Activated gamma-delta T cell treated with anti-CD3 and anti-CD28 coated beads, Interleukin-2, amount 50 U/mL, for 16 hours (primary cell): ENCODE measurements around the gene WFIKKN2.
"Not testable (repeated sequence)": the region's sequence is repeated elsewhere in the genome, so short reads cannot be mapped to it uniquely, and the experiment has no call there.

ENCODE experiments used
- DNase-seq: peaks from one replicate; pipeline ENCODE4 v3.0.0-alpha.2; 2020; ENCODE audit warnings: low read depth

WFIKKN2 gene

DNA sequence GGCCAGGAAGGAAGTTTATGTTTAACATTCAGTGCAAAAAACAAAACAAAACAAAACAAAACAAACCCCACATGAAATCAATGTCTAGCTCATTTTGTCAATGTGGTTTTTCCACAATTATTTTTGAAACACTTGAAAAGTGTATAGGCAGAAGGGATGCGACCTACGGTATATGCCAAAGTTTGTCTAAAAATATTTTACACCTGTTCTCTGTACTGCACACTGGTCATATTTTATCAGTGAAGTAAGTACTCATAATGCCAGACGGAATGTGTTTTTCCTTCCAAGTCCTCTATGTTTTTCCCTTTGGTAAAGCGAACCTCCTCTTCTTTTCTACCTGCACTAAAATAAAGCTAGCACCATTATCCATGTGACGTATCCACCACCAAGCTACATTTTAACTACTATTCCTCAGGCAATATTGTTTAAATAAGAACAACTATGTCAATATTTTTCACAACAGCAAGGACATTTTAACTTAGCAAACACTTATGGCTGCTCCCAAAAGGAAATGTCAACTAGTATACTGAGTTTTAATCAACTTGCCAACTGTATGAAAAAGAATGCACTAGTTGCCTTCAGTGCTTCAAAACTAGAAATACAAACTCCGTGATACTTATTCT, 20.4 kb downstream of the WFIKKN2 start:
- no peak for DNase-seq

DNA sequence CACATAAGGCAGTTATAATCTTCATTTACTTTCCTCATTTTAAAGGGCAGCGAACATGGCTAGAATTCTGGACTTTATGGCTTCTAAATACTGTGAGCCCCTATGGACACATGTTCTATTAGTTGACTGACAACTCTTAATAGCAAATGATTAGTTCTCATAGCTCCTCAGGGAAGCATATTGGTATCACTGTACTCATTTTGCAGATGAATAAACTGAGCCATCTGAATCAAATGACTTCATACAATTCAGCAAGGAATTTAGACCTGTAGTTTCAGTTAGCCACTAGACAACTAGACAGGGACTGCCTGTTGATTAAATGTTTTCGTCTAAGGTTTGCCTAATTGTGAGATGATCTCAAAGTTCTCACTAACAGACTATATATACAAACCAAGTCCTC, 21.0 kb downstream of the WFIKKN2 start:
- no peak for DNase-seq

DNA sequence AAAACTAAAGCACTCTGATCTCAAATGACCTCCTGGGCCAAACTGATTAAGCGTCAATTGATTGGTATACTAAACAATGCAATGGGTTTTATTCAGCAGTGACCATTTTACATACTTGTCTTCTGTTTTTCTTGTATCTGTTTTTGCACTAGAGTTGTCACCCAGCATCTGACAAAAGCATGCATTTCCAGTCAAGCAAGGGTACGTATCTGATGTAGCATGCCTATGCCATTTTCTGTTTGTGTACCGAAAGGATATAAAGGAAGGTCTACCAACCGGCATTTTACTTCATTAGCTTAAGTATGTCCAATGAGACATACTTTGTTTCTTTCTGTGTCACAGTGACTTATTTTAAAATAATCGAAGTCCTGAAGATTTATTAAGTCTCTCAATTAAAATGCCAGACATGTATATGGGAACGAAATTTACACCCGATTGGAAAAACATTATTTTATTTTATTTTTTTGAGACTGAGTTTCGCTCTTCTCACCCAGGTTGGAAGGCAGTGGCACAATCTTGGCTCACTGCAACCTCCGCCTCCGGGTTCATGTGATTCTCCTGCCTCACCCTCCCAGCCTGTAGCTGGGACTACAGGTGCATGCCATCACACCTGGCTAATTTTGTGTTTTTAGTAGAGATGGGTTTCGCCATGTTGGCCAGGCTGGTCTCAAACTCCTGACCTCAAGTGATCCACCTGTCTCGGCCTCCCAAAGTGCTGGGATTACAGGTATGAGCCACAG, 23.3 kb downstream of the WFIKKN2 start:
- no peak for DNase-seq

DNA sequence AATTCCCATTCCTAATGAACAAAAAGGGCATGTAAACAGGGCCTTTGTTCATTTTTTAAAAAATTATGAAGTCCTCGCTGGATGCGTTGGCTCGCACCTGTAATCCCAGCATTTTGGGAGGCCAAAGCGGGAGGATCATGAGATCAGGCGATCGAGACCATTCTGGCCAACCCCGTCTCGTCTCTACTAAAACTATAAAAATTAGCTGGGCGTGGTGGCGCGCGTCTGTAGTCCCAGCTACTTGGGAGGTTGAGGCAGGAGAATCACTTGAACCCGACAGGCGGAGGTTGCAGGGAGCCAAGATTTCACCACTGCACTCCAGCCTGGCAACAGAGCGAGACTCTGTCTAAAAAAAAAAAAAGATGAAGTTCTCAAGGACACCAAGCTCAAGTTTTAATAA, 24.3 kb downstream of the WFIKKN2 start:
- not testable (repeated sequence) for DNase-seq

DNA sequence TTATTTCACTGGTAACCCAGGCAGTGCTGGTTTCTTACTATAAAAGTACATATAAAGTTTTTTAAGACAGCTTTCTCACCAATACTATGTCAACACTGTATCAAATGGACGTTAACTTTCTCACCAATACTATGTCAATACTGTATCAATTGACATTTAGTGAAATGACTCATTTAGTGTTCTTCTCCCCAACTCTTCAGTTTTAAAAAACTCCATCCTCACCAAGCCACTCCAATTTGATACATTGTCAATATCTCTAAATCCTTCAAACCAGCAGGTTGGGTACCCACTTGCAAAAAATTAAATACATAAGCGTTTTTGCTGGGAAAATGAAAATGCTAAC, 25.9 kb downstream of the WFIKKN2 start:
- DNase-seq: no peak

DNA sequence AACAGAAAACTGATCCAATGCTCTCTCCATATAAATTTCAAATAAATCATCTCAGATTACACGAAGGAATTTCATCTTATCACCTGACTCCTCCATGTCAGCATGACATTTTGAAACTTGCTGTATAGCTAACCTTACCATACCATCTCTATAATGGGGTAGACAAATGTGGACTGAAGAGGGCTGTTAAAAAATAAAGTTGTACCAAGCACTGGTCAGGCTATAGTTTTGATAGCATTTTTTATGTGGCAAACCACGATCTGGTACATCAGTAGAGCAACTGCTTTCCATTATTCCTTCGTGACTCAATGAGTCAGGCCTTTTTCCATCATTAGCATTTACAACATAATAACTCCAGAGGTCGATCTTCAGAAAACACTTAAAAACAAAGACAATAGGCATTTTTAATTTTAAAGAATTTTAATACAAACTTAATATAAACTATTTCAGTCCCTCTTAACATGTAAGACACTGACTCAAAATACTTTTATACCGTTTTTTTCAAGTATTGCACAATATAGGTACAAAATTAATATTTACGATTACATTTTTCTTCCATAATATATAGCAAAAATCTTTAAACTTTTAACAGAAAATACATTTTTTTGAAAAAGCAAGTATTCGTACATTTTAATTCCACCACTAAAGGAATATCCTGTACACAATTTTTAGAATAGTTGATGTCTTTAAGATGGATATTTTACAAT, 26.6 kb downstream of the WFIKKN2 start:
- no peak for DNase-seq

DNA sequence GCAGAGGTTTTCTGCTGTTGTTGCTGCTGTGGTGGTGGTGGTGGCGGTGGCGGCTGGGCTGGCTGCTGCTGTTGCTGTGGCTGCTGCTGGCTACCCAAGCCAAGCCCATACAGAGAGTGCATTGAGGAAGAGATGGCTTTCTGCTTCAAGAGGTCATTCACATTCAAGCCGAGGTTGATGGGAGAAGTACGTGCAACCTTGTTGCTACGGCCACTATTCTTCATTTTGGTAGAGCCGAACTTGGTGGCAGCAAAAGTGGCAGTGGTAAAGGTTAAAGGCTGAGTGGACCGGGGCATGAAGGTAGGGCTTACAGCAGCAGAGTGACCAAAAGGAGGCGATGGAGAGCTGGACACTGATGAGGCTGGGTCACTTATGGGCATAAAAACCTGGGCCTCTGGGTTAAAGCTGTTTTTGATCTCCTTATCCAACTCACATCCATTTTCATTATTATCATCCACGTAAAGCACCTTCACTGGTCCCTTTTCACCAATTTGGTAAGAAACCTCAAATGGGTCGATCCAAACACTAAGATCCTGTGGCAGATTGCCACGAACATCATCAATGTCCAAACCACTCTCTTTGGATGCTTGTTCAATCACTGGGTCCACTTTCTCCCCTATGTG, 27.9 kb downstream of the WFIKKN2 start:
- DNase-seq: no peak

DNA sequence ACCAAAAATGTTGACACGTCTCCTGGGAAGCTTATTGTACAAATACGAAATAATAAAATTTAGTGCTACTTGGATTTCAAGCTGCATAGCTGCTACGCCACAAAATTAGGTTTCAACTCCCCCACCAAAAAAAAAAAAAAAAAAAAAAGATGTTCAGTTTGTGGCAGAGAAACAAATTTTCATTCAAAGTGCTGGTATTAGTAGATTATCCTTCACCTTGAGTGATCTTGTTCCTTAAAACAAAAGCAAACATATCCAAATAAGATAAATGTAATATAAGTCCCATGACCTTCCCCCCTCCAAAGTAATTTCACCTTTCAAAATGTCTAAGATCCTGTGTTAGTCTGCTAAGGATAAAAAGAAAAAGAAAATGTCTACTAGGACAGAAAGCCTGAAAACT, 28.5 kb downstream of the WFIKKN2 start:
- no peak for DNase-seq

DNA sequence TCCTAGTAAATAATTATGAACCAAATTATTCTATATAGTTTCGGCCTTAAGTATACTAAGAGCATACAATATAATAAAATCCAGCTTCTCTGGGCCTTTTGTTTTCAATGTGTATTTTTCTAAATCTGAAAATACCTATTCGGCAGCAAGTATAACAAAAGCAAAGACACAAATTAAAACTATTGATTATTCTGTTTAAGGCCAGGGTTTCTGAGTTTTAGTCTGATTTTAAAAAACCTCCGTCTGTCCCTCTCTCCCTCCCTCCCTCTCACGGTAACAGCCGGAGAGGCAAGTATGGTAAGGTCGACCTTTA, 29.3 kb downstream of the WFIKKN2 start:
- no peak for DNase-seq

DNA sequence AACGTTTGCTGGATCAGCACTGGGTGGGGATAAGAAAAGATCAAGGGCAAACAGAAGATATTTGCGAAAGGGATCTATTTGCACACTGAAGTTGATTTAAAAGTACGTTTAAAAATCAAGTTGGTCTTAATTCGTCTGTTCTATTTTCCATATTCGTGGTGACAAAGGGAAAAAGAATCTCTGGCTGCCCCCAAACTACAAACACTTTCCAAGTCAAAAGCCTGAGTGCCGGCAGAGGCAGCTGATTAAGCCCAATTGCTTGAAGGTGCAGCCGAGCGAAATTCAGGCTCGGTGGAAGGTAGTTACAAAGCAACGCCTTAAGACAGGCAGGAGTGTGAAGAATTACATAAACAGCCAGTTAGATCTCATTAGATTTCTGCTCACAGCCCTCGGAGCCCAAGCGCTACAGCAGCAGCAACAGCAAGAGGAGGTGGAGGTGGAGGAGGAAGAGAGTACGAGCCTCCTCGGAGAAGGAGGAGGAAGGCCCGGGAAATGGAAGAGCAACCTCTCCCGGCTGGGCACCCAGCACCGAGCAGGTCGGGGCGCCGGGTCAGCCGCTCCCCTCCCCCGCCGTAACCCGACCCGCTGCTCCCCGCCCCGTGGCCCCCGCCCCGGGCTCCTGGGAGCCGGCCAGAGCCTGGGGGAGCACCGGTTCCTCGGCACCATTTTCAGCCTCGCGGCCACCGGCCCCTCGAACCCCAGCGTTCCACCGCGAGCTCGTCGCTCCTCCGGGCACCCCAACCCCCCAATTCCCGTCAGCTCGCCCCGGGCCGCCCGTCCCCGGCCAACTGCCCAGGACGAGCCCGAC, 29.9 kb downstream of the WFIKKN2 start:
- no peak for DNase-seq

DNA sequence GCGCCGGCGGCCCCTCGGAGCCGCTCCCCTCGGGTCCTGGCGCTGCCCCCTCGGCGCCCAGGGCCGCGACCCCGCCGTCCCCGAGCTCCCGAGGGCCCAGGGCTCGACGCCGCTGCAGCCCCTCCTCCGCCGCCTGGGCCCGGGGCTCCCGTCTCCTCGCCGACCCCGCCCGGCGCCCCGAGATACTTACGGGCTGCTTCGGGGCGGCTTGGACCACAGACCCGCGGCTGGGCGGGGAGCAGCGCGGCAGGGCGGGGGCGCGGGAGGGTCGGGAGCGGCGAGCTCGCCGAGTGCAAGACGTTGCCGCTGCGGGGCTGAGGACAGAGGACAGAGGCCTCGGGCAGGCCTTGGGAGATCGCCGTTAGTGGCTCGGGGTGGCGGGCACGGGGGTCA, 30.5 kb downstream of the WFIKKN2 start:
- no peak for DNase-seq

DNA sequence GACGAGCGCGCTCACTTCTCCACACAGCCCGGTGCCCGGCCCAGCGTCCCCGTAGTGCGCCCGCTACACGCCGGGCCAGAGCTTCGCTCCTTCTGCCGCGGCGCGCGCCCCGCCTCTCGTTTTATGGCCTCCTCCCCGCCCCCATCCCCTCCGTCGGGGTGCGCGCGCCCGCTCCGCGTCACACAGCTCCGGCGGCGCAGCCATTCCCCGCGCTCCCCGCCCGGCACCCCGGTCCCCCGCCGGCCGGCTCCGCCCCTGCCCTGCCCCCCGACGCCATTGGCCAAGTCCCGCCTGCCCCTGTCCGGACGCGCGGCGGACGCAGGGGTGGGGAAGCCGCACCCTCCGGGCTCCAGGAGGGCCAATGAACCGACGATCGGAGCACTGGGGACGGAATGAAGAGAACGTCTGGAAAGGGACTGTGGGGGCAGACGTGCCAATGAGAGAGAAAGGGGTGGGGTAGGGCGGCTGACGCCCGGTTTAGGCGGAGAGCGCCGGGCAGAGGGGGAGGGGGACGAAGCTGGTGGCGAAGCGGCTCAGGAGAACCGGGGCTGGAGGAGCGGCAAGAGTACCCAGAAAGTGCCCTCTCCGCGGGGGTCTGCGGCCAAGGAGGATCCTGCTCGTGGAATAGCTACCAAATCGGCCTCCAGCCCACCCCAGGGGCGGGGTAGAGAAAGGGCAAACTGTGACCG, 31.0 kb downstream of the WFIKKN2 start, which contains the start of gene TOB1:
Gene TOB1, minus strand, starts transcription at position 94 of the 689 bp plus-strand sequence. CDS start 2,337 bp downstream, outside the sequence.
- DNase-seq: peak; percentile 95

DNA sequence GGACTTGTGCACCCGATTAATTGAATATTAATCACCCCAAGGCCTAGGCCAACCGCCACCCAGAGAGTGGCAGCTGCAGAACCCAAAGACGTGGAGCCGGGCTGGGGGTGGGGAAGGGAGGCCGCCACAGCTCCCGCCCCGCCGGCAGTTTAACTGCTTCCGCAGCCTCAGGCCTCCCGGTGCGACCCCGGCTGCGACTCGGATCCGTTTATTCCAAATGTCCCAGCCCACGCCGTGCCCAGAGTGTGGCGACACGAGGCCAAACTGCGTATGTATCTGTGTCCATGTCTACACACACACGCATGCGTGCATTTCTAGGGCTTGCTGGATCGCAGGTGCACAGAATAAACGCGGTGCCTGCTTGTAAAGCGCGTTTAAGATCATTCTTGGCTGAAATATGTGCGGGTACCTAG, 31.6 kb downstream of the WFIKKN2 start:
- DNase-seq: peak; percentile 34

DNA sequence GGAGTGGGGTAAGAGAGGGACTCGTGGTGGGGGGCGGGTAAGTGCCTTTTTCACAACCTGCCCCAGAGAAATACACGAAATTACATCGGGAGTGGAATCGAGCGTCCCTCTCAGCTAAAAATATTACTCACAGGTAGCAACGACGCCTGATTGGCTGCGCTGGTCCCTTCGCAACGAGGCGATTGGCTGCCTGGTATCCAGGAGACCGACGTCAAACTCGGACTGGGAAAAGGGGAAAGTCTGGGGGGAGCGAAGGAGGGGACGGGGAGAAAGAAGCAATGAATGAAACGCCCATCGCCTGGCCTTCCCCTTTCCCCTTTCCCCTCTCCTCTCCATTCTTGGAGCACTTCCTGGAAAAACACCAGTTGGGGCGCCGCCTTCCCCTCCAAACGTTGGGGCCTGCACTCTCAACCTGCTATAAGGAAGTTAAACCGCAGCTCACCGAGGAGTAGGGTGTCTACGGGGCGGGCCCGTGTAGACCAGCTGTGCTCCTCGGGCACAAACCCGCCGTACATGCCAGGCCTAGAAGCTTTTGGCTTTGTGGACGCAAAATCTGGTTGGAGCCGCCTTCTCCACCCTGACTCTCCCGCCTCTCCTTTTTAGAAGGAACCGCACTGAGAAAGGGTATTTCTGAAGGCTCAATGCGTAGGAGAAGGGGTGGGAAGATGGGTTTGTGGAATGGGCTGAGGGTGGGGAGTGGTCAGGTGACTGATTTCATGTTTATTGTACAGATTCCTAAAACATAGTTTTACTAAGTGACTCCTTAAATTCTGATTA, 32.2 kb downstream of the WFIKKN2 start:
- peak; percentile 65 for DNase-seq

DNA sequence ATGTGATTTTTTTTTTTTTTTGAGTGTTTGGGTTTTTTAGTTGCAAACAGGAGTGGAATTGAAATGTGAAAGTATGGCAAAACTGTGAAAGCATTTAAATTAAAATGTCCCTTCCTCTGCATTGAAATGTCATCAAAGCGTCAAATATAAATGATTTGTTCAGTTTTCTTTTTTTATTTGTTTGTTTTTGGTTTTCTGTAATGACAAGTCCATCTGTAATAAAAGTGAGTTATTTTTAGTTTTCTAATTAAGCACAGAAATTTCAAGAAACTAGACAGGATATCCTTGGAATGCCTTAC, 32.7 kb downstream of the WFIKKN2 start:
- no peak for DNase-seq

DNA sequence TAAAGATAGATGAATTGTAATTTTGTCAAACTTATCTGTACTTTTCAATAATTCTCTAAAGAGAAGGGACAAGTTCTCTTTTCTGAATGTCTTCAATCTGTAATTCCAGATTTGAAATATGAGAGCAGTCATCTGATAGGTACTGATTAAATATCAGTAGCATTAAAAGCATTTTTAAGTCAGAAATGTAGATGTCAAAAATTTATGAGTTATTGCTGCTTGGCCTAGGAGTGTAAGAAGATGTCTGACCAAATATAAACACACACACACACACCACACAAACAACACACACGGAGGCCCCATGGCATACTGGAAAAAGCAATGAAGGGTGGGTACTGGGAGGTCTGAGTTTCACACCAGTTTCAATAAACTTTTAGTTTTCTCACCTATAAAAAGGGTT, 33.2 kb downstream of the WFIKKN2 start:
- no peak for DNase-seq

DNA sequence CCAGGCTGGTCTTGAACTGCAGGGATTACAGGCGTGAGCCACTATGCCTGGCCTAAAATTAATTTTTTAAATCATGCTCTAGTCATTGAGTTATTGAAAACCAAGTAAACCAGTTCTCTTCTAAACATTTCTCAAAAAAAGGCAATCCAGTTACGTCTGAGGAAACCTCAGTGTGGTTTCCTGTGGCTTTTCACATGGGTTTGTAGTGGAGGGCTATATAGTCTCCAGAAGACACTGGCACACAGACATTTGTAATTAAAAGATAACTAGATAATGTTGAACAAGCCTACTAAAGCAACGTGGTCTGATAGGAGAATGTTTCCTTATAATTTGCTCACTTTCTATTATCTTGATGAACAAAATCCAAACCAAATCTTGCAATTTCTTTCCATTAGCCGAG, 36.0 kb downstream of the WFIKKN2 start:
- DNase-seq: no peak

DNA sequence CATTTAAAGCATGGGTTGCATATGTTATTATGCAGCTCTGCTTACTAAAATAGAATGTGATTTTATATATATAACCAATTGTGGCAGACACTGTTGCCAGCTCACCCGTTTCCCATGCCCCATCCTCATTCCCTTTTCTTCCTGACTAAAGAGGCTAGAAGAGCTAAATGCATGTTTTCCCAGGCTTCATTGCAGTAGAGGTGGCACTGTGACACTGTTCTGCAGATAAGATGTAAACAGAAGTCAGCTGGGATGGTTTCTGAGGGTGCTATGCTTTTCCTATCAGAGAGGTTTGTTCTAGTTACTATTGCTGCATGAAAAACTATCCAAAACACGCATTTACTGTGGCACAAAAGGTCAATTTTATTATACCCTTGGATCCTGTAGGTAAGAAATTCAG, 36.5 kb downstream of the WFIKKN2 start:
- DNase-seq: no peak

DNA sequence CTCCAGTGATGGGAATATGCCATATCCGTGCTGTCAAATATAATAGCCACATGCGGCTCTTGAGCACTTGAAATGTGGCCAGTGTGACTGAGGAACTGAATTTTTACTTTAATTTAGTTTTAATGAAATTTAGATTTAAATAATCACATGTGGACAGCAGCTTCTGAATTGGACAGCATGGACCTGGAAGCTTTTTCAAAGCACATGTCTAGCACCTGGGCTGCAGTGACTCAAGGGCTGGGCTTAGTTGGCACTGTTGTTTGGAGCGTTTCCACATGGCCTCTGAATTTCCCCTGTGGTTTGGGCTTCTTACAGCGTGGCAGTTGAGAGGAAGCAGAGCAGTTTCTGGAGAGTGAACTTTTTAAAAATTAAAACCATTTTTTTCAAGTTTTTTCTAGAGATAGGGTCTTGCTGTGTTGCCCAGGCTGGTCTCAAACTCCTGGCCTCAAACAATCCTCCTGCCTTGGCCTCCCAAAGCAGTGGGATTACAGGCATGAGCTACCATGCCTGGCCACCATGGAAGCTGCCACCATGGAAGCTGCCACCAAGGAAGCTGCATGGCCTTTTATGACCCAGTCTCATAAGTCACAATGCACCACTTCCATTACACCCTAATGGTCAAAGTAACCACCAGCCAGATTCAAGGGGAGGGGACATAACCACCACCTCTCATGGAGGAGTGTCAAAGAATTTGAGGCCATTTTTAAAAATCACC, 37.5 kb downstream of the WFIKKN2 start:
- DNase-seq: no peak

DNA sequence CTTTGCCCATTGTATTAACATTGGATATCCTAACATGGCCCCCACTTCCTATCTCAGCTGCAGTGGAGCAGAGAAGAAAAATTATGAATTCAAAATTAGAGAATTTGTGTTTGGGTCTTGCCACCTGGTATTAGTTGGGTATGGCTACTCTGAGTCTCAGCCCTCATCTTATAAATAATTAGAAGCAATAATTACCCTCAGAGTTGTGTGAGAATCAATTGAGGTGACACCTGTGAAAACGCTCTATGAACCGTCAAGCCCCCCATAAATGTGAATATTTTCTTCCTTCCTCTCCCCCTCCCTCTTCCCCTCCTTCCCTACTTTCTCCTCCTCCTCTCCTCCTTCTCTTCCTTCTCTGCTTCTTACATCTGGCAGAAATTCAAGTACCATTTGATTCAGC, 39.7 kb downstream of the WFIKKN2 start:
- no peak for DNase-seq
